Measurements from ENCODE around the gene KLHL11. TPM values are rescaled to one million over a fixed set of nuclear protein-coding genes. Genes with fewer than 3 reads are reported as not detected.

Gene KLHL11
- polyA plus RNA-seq, 1 of the 3 experiments (the other 2 are of a cell fraction), result 2.6 TPM

- ChIA-PET CTCF (interaction anchor here (2.1 kb wide), 1 partner anchor 47 kb away, joined by 7 read pairs; no protein-coding TSS in a partner anchor), POLR2A (no interaction called here)
- Histone ChIP-seq H3K79me2 (ENCODE audit: insufficient read depth) (peaks cover 52% of the 10 kb centered on the region; the same call in 1 of the 2 replicates), H3K9ac (no peak overlapping the region), H3K9me2 (no peaks in the 10 kb centered on the region), H4K20me1 (ENCODE audit: insufficient read depth) (peaks cover 27% of the 10 kb centered on the region), H3K4me2 (no peak overlapping the region), H3K27me3 (ENCODE audit: insufficient read depth) (no peaks in the 10 kb centered on the region), H3K27ac (ENCODE audit: low read depth in 2 of 2, low read length in 1 of 2) (no peak overlapping the region), H3K36me3 (replicated peaks in 1 of 2; ENCODE audit: control insufficient read depth in 1 of 2, insufficient read depth in 2 of 2, low read length in 1 of 2) (peaks cover 9 to 11% of the 10 kb centered on the region in 2 experiments), H3K9me3 (no peaks in the 10 kb centered on the region), H2AFZ (ENCODE audit: low read depth) (no peak overlapping the region), H3K4me3 (ENCODE audit: low read depth in 2 of 2, low read length in 1 of 2) (no peak overlapping the region), H3F3A (replicated peaks; ENCODE audit: insufficient read depth) (peaks cover 6% of the 10 kb centered on the region), H3K4me1 (ENCODE audit: control insufficient read depth in 1 of 2, insufficient read depth in 2 of 2, low read depth in 1 of 2, low read length in 1 of 2) (no peaks in the 10 kb centered on the region)
- no peak for TF ChIP-seq CHD2 (IDR thresholded peaks at IDR 0.05; ENCODE audit: low read length, partially characterized antibody)
- TF ChIP-seq NRF1 (IDR thresholded peaks at IDR 0.05; ENCODE audit: low read depth, low read length), result no peak
- no peak for TF ChIP-seq MXI1 (IDR thresholded peaks at IDR 0.05; ENCODE audit: low read depth, low read length)
- no peak for TF ChIP-seq TAF1 (IDR thresholded peaks at IDR 0.05; ENCODE audit: borderline replicate concordance, low read depth, low read length)
- no peak for TF ChIP-seq RCOR1 (IDR thresholded peaks at IDR 0.05; ENCODE audit: low read length)
- TF ChIP-seq TEAD4 (IDR thresholded peaks at IDR 0.05; ENCODE audit: borderline replicate concordance, insufficient read depth), result no peak
- TF ChIP-seq RAD21 (IDR thresholded peaks at IDR 0.05; ENCODE audit: low read length), result no peak
- TF ChIP-seq USF1 (IDR thresholded peaks at IDR 0.05; ENCODE audit: borderline replicate concordance, low read depth), result no peak
- TF ChIP-seq MAX (IDR thresholded peaks at IDR 0.05; ENCODE audit: low read depth), result no peak
- no peak for TF ChIP-seq RXRA (IDR thresholded peaks at IDR 0.05; ENCODE audit: borderline replicate concordance, low read depth)
- no peak for TF ChIP-seq RFX5 (IDR thresholded peaks at IDR 0.05; ENCODE audit: low read length)
- no peak for TF ChIP-seq POLR2AphosphoS5 (IDR thresholded peaks at IDR 0.05; ENCODE audit: low read depth, low read length)
- no peak for TF ChIP-seq FOSL2 (IDR thresholded peaks at IDR 0.05; ENCODE audit: borderline replicate concordance, low read depth)
- no peak for TF ChIP-seq MEF2A (IDR thresholded peaks at IDR 0.05; ENCODE audit: borderline replicate concordance, low read depth)
- no peak for TF ChIP-seq FOXJ3 (CRISPR knock-in tag; IDR thresholded peaks at IDR 0.05)
- TF ChIP-seq PBX3 (IDR thresholded peaks at IDR 0.05), result no peak
- no peak for TF ChIP-seq YY1 (IDR thresholded peaks at IDR 0.05; ENCODE audit: low read depth)
- WGBS (ENCODE audit: low lambda C conversion rate), result 66% methylated on average over 4 of the region's 4 CpGs
- DNase-seq, result no peak
These were observed 16.4 kb downstream of the KLHL11 start for GRCh38 chr17:41848788-41849187.

GRCh38 chr17:41844971-41845370, 20.3 kb downstream of the KLHL11 start:
- Histone ChIP-seq H4K20me1 (ENCODE audit: insufficient read depth) (peaks cover 11% of the 10 kb centered on the region; the same call in 1 of the 2 replicates), H3K9me2 (no peaks in the 10 kb centered on the region), H3K4me2 (no peak overlapping the region), H3K9me3 (no peaks in the 10 kb centered on the region), H3K4me3 (ENCODE audit: low read depth in 2 of 2, low read length in 1 of 2) (no peak overlapping the region), H2AFZ (ENCODE audit: low read depth) (no peak overlapping the region), H3K36me3 (replicated peaks in 1 of 2; ENCODE audit: control insufficient read depth in 1 of 2, insufficient read depth in 2 of 2, low read length in 1 of 2) (no peaks in the 10 kb centered on the region), H3K27ac (ENCODE audit: low read depth in 2 of 2, low read length in 1 of 2) (no peak overlapping the region), H3F3A (replicated peaks; ENCODE audit: insufficient read depth) (no peaks in the 10 kb centered on the region), H3K4me1 (ENCODE audit: control insufficient read depth in 1 of 2, insufficient read depth in 2 of 2, low read depth in 1 of 2, low read length in 1 of 2) (no peaks in the 10 kb centered on the region), H3K27me3 (ENCODE audit: insufficient read depth) (no peaks in the 10 kb centered on the region), H3K79me2 (ENCODE audit: insufficient read depth) (peaks cover 28% of the 10 kb centered on the region; the same call in 1 of the 2 replicates), H3K9ac (no peak overlapping the region)
- DNase-seq, result no peak
- WGBS (ENCODE audit: low lambda C conversion rate), result 94% methylated on average over 6 of the region's 6 CpGs
- ChIA-PET POLR2A (no interaction called here), CTCF (no interaction called here)
- TF ChIP-seq POLR2AphosphoS5 (IDR thresholded peaks at IDR 0.05; ENCODE audit: low read depth, low read length), result no peak
- TF ChIP-seq SMC3 (IDR thresholded peaks at IDR 0.05; ENCODE audit: low read depth, low read length), result no peak
- no peak for TF ChIP-seq YY1 (IDR thresholded peaks at IDR 0.05; ENCODE audit: low read depth)
- no peak for TF ChIP-seq ELF1 (IDR thresholded peaks at IDR 0.05)
- TF ChIP-seq GABPA (IDR thresholded peaks at IDR 0.05; ENCODE audit: low read depth), result no peak
- TF ChIP-seq NRF1 (IDR thresholded peaks at IDR 0.05; ENCODE audit: low read depth, low read length), result no peak
- no peak for TF ChIP-seq EZH2phosphoT487 (IDR thresholded peaks at IDR 0.05; ENCODE audit: borderline replicate concordance, low read depth)
- no peak for TF ChIP-seq RCOR1 (IDR thresholded peaks at IDR 0.05; ENCODE audit: low read length)
- TF ChIP-seq PBX3 (IDR thresholded peaks at IDR 0.05), result no peak
- no peak for TF ChIP-seq TCF12 (IDR thresholded peaks at IDR 0.05)
- TF ChIP-seq USF2 (IDR thresholded peaks at IDR 0.05; ENCODE audit: borderline replicate concordance, low read depth, low read length), result no peak
- no peak for TF ChIP-seq JUND (IDR thresholded peaks at IDR 0.05)
